GM19372 (cell line): Measurements from ENCODE around the gene ARHGAP44.
"Not testable (repeated sequence)": the region's sequence is repeated elsewhere in the genome, so short reads cannot be mapped to it uniquely, and the experiment has no call there.

ENCODE experiments used
- ATAC-seq: cut with Tn5 transposase; IDR thresholded peaks from one replicate; pipeline ENCODE4 v1.9.1; 2021; ENCODE audit warnings: mild to moderate bottlenecking, low read depth, moderate library complexity; ENCODE audit not compliant: unreplicated experiment

The ARHGAP44 gene

DNA sequence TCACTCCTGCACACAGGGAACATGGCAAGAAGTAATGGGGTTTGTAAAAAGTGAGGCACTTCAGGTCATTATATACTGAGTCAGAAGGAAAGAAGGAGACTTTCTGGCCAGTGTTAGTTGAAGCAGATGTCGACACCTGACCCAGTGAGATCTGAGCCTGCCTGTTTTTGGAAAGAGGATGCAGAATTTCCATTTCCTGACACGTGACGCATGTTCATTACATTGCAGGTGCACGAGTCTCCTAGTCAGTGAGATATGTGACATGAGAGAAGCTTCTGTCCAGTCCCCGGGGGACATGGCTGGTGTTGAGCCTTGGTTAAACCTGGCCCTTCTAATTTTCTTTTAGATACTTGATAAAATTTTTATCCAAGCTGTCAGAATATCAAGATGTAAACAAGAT is 166.2 kb downstream of the ARHGAP44 start:
- no peak for ATAC-seq

DNA sequence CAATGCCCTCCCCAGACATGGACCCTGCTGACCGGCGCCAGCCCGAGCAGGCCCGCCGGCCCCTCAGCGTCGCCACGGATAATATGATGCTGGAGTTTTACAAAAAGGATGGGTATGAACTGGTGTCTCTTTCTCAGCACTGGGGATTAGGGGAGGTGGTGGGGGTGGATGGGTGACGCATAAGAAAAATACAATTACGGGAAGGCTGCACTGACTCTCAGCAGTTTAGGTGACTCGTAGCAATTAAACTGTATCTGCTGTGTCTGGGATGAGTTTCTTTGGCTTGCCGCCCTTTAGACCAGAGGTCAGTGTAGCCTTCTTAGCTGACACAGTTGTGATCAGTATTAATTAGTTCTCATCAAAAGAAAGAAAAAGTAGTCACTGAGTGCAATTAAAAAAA is 169.5 kb downstream of the ARHGAP44 start:
- no peak for ATAC-seq

DNA sequence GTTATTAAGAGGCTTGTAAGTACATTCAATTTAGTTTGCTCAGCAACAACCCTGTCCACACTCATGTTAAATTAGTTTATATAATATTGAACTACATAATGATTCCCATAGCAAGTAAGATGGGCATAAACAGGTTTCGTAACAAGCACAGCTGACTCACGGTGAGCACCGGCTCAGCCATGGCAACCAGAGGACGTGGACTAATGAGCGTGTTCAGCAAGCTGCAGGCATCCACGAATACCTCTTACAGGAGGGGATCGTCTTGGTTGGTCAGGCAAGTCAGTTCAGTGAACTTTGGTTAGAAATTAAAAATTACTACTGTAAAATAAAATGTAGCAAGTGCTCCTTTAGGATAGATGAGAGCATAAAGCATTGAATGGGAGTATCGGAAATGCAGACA is 170.1 kb downstream of the ARHGAP44 start:
- no peak for ATAC-seq

DNA sequence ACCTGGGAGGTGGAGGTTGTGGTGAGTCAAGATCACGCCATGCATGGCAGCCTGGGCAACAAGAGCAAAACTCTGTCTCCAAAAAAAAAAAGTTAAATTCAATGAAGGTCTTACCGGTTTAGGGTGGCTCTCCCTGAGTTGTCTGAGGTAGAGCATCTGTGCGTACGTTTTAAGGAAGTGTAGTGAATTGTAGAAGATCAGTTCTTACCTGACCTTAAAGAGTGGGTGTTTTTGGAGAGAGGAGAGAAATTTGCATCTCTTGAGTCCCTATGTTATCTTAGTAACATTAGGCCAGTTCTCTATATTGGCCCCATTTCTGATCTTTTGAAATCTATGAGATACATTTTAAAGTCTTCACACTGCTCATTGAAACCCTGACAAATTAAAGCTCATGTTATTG is 172.4 kb downstream of the ARHGAP44 start:
- ATAC-seq: no peak

DNA sequence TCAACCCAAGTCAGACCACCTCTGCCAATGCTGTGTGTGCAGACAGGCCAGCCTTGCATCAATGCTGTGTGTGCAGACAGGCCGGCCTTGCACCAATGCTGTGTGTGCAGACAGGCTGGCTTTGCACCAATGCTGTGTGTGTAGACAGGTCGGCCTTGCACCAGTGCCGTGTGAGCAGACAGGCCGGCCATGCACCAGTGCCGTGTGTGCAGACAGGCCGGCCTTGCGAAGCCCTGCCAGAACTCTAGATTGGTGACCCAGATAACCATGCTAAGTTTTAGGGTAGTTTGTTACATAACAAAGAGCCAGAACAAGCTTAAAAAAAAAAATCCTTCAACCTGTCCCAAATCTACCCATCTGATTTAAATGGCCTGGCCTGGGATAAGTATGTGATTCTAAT is 174.2 kb downstream of the ARHGAP44 start:
- ATAC-seq: no peak

DNA sequence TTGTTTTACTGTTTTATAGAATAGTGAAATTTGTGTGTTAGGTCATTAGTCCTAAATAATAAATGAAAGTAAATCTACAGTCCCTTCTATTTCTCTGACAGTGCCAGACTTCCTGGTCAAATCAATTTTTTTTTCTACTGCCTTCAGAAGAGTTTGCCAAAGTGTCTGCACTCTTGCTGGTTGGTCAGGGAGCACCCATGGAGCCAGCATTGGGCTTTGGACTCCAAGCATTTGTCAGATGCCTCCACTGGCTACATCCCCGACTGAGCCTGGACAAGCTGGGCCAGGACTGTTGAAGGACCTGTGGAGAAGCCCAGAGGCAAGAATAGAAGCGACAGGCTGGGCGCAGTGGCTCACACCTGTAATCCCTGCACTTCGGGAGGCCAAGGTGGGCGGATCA is 174.9 kb downstream of the ARHGAP44 start:
- ATAC-seq: no peak

DNA sequence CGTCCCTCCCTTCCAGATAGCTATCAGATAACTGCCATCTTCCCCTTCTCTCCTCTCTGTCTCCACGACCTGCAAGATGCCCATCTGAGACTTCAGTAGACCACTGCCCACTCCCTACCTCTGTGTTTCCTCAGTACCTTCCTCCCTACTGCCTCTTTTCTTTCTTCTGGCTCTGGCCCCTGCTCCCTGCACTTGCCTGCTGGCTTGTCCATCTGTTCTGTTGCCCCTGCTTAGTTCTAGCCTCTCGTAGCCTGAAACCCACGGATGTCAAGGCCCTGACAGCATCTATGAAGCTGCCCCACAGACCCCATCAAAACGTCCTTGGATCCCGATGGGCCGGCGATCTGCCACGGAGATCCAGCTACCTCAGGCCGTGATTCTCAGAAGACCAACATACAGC is 175.5 kb downstream of the ARHGAP44 start:
- ATAC-seq: no peak

DNA sequence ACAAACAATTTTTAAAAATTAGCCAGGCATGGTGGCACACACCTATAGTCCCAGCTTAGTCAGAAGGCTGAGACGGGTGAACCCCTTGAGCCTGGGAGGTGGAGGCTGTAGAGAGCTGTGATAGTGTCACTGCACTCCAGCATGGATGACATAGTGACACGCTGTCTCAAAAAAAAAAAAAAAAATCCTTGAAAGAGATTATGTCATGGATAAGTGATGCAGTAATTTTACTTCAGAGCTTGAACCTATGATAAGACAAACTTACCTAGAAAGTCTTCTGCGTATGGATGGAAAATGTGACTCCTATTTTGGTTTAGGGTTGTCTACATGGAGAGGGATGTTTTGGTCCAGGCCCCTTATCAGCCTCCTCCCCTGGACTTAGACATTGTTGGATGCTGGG is 176.7 kb downstream of the ARHGAP44 start:
- ATAC-seq: no peak

DNA sequence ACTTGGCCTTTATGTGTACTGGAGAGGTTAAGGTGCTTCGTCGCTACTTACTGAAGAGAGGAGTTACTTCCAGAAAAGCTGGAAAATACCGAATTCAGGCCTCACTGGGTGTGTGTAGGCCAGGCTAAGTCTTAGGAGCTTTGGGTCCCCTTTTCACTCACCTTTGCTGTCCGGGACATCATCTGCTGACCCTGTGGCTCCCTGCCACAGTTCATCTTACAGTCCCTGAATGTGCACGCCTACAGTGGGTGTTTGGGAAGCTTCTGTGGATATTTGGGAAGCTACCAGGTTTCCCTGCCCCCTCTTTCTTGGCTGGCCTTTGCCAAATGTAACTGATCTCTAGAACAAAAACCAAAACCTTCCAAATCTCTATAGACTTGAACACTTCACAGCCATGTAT is 177.1 kb downstream of the ARHGAP44 start:
- ATAC-seq: no peak

DNA sequence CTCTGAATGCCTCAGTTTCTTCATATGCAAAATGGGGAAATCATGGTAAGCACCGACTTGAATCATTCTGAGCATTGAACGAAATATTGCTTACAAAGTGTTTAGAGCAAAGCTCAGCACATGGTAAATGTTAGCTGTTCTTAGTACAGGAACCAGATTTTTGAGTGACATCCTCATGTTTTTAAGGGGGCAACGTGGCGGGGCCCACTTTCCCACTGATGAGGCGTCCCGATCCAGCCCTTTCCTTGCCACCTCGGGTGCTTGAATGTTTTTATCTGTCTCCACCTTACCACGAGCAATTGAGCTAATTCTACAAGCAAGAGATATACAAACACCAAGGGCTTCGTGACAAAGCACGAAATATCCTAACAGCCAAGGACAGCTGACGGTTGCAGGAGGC is 178.7 kb downstream of the ARHGAP44 start:
- no peak for ATAC-seq

DNA sequence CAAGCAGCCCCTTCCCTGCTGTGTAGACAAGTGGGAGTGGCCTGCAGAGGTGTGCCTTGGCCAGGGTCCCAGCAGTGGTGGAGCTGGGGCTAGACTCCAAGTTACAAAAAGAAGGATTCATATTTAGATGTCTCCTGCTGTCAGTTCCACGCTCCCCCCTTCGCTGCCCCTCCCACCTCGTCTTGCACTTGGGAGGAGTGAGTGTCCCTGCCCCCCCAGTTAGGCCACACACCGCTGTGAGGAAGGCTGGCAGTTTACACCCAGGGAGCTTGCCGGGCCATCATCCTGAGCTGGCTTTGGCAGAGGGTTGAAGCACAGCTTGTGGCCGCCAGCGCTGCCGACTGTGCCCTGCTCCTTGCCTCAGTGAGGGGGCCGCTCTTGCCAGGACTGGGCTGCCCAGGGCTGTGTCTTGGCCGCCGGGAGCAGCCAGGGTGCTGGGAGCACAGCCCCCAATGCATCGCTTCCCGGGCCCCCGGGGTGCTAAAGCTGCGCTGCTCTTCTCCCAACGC is 184.3 kb downstream of the ARHGAP44 start:
- ATAC-seq: no peak

DNA sequence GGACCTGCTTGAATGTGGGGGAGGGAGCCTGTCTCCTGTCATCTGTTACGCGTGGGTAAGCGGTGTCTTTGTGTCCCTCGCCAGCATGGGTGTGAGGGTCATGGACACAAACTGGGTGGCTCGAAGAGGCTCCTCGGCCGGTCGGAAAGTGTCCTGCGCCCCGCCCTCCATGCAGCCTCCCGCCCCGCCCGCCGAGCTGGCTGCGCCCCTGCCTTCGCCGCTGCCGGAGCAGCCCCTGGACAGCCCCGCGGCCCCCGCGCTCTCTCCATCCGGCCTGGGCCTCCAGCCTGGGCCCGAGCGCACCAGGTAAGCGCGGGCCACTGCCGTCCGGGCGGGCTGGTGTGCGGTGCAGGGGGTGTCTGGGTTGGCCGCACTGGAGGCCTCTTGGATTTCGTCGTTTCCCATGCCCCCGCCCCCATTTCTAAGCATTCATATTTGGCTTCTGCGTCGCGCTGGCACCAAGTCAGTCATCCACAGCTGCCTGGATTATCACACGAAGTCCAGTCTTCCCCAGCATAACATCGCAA is 184.8 kb downstream of the ARHGAP44 start:
- ATAC-seq: no peak

DNA sequence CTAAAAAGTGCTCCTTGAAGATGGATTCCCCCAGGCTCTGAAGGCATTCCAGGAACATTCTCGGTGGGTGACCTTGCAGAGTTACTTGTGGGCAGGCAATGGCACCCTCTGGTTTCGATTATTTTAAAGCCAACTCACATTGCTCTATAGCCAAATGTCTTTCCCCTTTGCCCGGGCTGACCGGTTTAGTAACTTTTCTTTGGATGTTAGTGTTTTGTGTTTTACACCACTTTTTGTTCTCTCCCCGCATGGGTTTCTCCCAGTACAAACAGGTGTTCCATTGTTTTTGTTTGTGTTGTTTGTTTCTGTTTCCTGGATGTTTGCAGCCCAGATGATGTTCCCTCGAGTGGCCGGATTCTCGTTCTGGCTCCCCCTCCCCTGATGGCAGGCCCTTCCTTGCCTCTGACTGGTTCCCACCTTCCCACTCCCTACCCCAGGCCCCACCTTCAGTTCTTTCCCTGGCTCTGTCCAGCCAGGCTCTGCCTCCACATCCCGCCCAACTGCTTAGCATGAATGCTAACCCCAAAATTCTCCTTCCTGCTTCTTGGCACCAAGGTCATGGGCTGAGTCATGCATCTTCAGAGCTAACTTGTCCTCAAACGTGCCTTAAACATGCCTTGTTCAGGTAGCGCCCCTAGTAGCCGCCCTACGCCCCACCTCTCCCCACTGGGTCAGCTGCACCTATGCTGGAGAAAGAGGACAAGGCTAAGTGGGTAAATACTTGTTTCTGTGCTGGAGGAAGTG is 187.9 kb downstream of the ARHGAP44 start:
- no peak for ATAC-seq

DNA sequence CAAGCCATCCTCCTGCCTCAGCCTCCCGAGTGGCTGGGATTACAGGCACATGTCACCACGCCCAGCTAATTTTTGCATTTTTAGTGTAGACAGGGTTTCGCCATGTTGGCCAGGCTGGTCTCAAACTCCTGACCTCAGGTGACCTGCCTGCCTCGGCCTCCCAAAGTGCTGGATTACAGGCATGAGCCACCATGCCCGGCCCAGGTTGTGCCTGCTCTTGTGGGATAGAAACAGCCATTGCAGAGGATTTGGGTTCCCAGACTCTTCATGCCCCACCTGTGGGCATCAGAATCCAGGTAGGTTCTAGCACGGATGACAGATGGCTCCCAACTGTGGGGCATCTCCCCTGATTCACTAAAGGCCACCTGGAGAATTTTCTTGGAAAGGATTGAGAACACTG is 189.5 kb downstream of the ARHGAP44 start:
- not testable (repeated sequence) for ATAC-seq

DNA sequence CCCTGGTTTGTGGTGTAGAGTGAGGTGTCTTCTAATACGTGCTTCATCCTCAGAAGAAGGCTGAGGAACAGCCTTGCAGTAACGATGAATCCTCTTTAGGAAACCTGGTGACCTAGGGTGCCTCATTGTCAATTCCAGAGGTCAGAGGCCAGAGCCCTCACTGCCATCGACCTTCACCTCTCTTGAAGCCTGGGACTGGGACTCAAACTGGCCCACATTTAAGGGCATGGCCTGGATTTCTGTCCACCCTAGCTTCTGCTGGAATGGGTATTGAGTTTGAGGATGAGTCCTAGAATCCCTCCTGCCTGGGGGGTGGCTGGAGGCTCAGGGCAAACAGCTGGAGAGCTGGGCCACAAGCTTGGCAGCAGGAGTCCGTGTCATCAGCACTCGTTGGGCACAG is 189.9 kb downstream of the ARHGAP44 start:
- no peak for ATAC-seq

DNA sequence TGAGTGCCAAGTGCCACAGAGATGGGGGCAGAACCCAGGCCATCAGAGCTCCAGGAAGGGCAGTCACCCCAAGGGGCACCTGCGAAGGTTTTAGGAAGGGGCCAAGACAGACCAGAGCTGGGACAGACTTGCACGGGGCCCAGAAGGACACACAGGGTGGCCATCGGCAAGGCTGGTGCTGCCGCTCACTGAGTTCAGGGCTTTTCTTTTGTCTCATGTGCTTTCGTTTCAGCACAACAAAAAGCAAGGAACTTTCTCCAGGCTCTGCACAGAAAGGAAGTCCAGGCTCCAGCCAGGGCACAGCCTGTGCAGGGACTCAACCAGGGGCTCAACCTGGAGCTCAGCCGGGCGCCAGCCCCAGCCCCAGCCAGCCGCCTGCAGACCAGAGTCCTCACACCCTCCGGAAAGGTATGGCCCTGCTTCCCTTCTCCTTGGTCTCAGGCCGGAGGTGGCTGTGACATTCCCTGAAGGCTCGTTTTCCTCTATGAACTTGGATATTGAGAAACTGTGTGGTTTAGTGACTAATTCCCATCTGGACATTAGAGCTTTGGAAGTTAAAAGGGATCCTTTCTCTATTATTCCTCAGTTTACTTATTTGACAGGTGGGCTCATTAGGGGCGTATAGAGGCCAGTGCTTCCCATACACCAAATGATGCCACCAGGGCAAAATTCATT is 190.7 kb downstream of the ARHGAP44 start:
- no peak for ATAC-seq

DNA sequence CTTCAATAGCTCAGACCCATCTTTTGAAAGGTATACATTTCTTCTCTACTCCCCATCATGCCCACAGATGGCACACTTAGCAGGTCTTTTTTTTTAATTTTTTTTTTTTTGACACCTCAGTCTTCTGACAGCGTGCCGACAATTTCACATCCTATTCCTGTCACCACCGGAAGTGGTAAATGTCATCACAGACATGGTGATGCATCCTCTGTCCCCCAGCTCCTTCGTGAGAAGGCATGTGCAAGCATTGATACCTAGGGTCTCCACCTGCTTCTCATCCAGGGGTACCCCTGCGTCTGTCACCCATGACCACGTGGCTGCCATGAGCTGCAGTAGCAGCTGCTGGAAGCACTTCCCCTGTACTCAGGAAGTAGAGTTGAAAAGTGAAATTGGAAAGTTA is 192.9 kb downstream of the ARHGAP44 start:
- ATAC-seq: peak; percentile 72

DNA sequence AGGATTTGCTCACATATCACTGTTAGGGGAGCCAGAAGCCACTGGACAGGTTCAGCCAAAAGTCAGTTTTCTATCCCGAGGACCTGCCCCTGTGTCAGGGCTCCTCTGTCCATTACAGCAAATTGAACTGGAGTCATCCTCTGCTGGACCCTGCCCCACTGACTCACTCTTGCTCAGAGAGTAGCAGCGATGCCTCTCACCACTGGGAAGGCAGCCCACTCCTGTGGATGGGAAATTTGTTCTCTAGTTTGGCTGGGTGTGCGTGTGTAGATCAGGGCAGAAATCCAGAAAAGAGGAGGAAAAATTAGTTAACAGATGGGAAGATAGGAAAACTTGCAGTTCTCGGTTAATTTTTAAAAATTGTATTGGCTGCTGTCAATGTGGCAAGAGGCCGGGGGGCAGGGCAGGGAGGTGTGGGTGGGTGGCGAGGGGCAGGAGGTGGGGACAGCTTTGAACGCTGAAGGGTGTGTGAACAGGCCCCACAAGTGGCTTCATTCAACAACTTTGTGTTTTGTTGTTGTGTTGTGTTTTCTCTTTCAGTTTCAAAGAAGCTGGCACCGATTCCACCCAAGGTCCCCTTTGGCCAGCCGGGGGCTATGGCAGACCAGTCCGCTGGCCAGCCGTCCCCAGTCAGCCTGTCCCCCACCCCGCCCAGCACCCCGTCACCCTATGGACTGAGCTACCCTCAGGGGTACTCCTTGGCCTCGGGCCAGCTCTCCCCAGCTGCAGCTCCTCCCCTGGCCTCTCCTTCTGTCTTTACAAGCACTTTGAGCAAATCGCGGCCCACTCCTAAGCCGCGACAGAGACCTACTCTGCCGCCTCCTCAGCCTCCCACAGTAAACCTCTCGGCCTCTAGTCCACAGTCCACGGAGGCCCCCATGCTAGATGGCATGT is 194.9 kb downstream of the ARHGAP44 start:
- no peak for ATAC-seq

DNA sequence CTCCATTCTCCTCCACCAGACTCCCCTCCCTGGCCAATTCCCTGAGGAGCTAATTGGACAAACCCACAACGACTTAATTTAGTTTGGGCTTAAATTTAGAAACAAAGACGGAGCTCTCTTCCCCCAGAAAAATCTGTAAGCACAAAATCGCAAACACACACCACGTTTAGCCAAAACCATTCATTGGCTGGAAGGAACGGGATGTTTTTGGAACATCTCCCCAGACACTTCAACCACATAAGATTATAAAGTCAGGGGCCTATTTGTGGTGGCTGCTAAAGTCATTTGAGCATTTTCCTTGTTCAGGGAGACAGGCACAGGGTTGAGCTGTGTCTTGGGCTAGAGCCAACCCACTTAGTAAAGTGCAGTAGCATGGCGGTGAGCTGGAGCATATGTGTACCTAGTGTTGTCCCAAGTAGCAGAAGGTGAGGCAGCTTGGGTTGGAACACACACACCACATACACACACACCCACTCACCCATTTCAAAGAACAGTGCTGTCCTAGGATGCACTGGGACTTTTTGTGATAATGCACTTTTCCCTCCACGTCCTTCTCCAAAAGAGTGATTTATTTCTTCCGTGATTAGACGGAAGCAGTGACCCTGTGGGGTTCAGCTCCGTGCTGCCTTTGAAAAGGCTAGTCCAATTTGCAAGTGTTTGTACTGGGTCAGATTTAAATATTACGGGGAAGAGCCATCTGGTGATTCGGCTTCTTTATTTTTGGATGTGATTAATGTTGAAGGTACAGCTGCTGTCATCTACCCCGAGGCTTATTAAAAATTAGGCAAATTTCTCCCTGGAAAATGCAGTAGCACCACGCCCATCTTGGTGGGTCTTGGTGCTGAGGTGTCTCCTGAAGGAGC is 196.4 kb downstream of the ARHGAP44 start:
- no peak for ATAC-seq

DNA sequence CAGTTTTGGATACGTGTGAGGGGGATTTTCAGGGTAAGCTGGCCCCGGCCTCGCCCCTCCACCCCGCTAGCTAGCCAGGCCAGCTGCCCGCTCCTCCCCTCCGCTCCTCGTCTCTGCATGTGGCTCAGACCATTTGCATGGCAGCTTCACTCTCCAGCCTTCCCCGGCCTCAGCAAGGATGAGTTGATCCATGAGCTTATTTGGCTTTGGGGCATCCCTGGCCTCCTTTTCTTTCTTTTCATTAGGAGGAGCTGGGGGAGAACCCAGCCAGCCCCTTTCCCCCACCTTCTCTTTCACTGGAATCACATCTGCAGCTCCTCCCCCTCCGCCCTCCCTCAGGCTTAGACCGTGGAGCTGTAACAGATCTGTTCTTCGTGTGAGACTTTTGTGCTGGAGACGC is 197.8 kb downstream of the ARHGAP44 start:
- no peak for ATAC-seq
